Measurements from ENCODE around the gene NCDN. TPM values are rescaled to one million over a fixed set of nuclear protein-coding genes. Genes with fewer than 3 reads are reported as not detected.

NCDN gene
- total RNA-seq, 1 donor from 2014 or later = 20.2 TPM

GRCh38 chr1:35611655-35612054 lies 54.1 kb downstream of the NCDN start:
- intact Hi-C loops (cut with DNase I) = no loop called here
- H3K4me1 ChIP-seq = no peaks in the 10 kb centered on the region
- TF ChIP-seq CTCF (IDR thresholded peaks at IDR 0.05) = no peak
- no peak overlapping the region for H3K4me3 ChIP-seq
- DNase-seq = no peak
- H3K36me3 ChIP-seq = peaks cover 88% of the 10 kb centered on the region
- H3K9me3 ChIP-seq = no peaks in the 10 kb centered on the region
- no peak for ATAC-seq
- no peak overlapping the region for H3K27ac ChIP-seq
- no peaks in the 10 kb centered on the region for H3K27me3 ChIP-seq (ENCODE audit: low read depth)

- Histone ChIP-seq H3K9me3 (no peaks in the 10 kb centered on the region), H3K27ac (no peak overlapping the region), H3K4me3 (no peak overlapping the region), H3K36me3 (peaks cover 83% of the 10 kb centered on the region), H3K4me1 (no peaks in the 10 kb centered on the region), H3K27me3 (ENCODE audit: low read depth) (no peaks in the 10 kb centered on the region)
- no peak for TF ChIP-seq CTCF (IDR thresholded peaks at IDR 0.05)
- ATAC-seq (no peak), DNase-seq (no peak)
- intact Hi-C loops (cut with DNase I) = no loop called here
Observed at GRCh38 chr1:35615440-35615839, 57.8 kb downstream of the NCDN start.

Other genes with a start within 250 kb of the NCDN start
- 79.6 TPM for gene KIAA0319L, start 396 bp upstream of the NCDN start, total RNA-seq
- 2.2 TPM for gene TFAP2E, start 15.5 kb downstream of the NCDN start, total RNA-seq
- gene PSMB2, start 83.7 kb downstream of the NCDN start, total RNA-seq = 44.9 TPM
- 14.3 TPM for gene C1orf216, start 161.1 kb downstream of the NCDN start, total RNA-seq
- 1.3 TPM for gene CLSPN, start 212.2 kb downstream of the NCDN start, total RNA-seq